ENCODE measurements around the gene ZNF334.
A peak's percentile ranks its signal among the peaks of the same experiment; 100 is the strongest.

The ZNF334 gene

GRCh38 chr20:46546936-46547335 is 33.6 kb upstream of the ZNF334 start:
- DNase-seq (ENCODE audit: extremely low spot score, insufficient read length, low read depth) (no peak), FAIRE-seq (no peak)

GRCh38 chr20:46546298-46546697 is 32.9 kb upstream of the ZNF334 start:
- DNase-seq (ENCODE audit: extremely low spot score, insufficient read length, low read depth) (no peak), FAIRE-seq (no peak)

- DNase-seq (ENCODE audit: extremely low spot score, insufficient read length, low read depth): no peak
- FAIRE-seq: no peak
Measured at GRCh38 chr20:46545827-46546138, 32.4 kb upstream of the ZNF334 start.

- DNase-seq (ENCODE audit: extremely low spot score, insufficient read length, low read depth): peak; percentile 36
- no peak for FAIRE-seq
Measured at GRCh38 chr20:46545077-46545826, 31.9 kb upstream of the ZNF334 start.

- no peak for FAIRE-seq
- DNase-seq (ENCODE audit: extremely low spot score, insufficient read length, low read depth): no peak
Measured at GRCh38 chr20:46544576-46544975, 31.2 kb upstream of the ZNF334 start.

- DNase-seq (ENCODE audit: extremely low spot score, insufficient read length, low read depth) (no peak), FAIRE-seq (no peak)
Measured at GRCh38 chr20:46543959-46544358, 30.6 kb upstream of the ZNF334 start.

- DNase-seq (ENCODE audit: extremely low spot score, insufficient read length, low read depth): no peak
- no peak for FAIRE-seq
Measured at GRCh38 chr20:46543033-46543432, 29.7 kb upstream of the ZNF334 start.

- FAIRE-seq: no peak
- no peak for DNase-seq (ENCODE audit: extremely low spot score, insufficient read length, low read depth)
Measured at GRCh38 chr20:46541229-46541935, 28.0 kb upstream of the ZNF334 start.

GRCh38 chr20:46539113-46539512 is 25.8 kb upstream of the ZNF334 start:
- DNase-seq (ENCODE audit: extremely low spot score, insufficient read length, low read depth): no peak
- no peak for FAIRE-seq

GRCh38 chr20:46530640-46531039 is 17.3 kb upstream of the ZNF334 start:
- FAIRE-seq: no peak
- DNase-seq (ENCODE audit: extremely low spot score, insufficient read length, low read depth): no peak

- no peak for DNase-seq (ENCODE audit: extremely low spot score, insufficient read length, low read depth)
Measured at GRCh38 chr20:46523696-46524328, 10.5 kb upstream of the ZNF334 start.

GRCh38 chr20:46523108-46523507 is 9.7 kb upstream of the ZNF334 start:
- FAIRE-seq: no peak
- no peak for DNase-seq (ENCODE audit: extremely low spot score, insufficient read length, low read depth)

More at GRCh38 chr20:46523696-46524328, 10.5 kb upstream of the ZNF334 start:
- no peak for FAIRE-seq

GRCh38 chr20:46520976-46521579 is 7.7 kb upstream of the ZNF334 start:
- FAIRE-seq (peak; percentile 80), DNase-seq (ENCODE audit: extremely low spot score, insufficient read length, low read depth) (peak; percentile 37)

- DNase-seq (ENCODE audit: extremely low spot score, insufficient read length, low read depth) (no peak), FAIRE-seq (no peak)
Measured at GRCh38 chr20:46520540-46520939, 7.2 kb upstream of the ZNF334 start.

- FAIRE-seq (no peak), DNase-seq (ENCODE audit: extremely low spot score, insufficient read length, low read depth) (no peak)
Measured at GRCh38 chr20:46519471-46520068, 6.2 kb upstream of the ZNF334 start.

GRCh38 chr20:46509523-46509922 is 3.8 kb downstream of the ZNF334 start:
- no peak for FAIRE-seq
- DNase-seq (ENCODE audit: extremely low spot score, insufficient read length, low read depth): no peak

GRCh38 chr20:46507760-46508407 is 5.5 kb downstream of the ZNF334 start:
- no peak for DNase-seq (ENCODE audit: extremely low spot score, insufficient read length, low read depth)

GRCh38 chr20:46505506-46505905 is 7.9 kb downstream of the ZNF334 start:
- no peak for FAIRE-seq
- no peak for DNase-seq (ENCODE audit: extremely low spot score, insufficient read length, low read depth)

More at GRCh38 chr20:46507760-46508407, 5.5 kb downstream of the ZNF334 start:
- FAIRE-seq: no peak

- no peak for FAIRE-seq
- DNase-seq (ENCODE audit: extremely low spot score, insufficient read length, low read depth): no peak
Measured at GRCh38 chr20:46501961-46502360, 11.4 kb downstream of the ZNF334 start.
